GM19463 (cell line): Measurements from ENCODE around the gene BNC2.

ENCODE experiments used
- ATAC-seq: cut with Tn5 transposase; IDR thresholded peaks from one replicate; pipeline ENCODE4 v1.9.1; 2021; ENCODE audit warnings: mild to moderate bottlenecking, moderate library complexity; ENCODE audit not compliant: unreplicated experiment

The BNC2 gene

GRCh38 chr9:16642421-16643109, 227.9 kb downstream of the BNC2 start:
- no peak for ATAC-seq

DNA sequence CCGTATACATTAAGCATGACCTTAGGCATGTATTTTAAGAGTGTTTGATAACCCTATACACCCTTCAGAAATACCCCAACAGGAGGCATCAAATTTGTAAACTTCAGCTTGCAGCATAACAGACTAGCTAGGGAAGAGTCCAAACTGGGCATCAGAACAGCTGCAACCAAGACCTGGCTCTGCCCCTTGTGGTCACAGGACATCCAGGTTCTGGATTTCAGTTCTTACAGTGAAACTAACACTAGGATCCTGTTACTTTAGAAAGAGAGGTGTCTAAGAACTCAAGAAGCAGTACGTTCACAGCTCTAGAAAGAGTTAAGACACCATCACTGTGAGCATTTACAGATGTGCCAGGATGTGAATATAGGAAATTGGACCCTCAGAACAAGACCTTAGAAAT, 229.8 kb downstream of the BNC2 start:
- no peak for ATAC-seq

GRCh38 chr9:16639644-16640043, 230.8 kb downstream of the BNC2 start:
- ATAC-seq = no peak

DNA sequence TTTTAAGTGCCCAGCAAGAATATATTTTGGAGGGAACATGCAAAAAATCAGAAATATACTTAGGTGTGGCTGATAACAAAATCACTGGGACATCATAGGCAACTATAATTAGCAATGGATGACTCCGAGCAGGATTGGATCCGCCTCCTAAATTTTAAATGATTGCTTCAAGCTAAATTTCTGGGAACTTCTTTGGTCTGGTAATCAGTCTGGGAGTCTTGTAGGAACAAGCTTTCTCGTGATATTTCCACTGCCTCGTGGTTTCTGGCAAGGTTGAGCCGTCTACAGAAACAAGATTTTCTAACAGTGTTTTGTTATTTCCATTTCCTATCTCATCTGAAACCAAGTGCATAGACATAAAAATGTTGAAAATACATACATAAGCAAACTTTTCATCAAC, 232.6 kb downstream of the BNC2 start:
- no peak for ATAC-seq

- no peak for ATAC-seq
Observed at GRCh38 chr9:16637218-16637617, 233.3 kb downstream of the BNC2 start.

DNA sequence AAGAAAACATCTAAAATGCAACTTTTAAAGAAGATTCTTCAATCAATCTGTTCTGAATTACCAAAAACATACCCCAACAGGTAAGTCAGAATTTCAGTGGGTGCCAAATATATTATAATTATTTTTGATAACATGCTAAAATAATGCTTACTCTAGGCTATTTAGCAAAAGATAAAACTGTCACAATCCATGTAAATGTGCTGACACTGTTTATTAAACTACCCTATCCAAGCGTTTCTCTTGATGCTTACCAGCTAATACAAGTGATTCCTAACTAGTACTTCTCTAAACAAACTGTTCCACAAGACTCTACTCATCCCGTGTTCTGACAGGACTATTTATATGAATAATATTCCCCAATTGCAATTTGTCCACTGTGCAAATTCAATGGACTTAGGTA, 236.7 kb downstream of the BNC2 start:
- no peak for ATAC-seq

- no peak for ATAC-seq
Observed at GRCh38 chr9:16628413-16628812, 242.1 kb downstream of the BNC2 start.

DNA sequence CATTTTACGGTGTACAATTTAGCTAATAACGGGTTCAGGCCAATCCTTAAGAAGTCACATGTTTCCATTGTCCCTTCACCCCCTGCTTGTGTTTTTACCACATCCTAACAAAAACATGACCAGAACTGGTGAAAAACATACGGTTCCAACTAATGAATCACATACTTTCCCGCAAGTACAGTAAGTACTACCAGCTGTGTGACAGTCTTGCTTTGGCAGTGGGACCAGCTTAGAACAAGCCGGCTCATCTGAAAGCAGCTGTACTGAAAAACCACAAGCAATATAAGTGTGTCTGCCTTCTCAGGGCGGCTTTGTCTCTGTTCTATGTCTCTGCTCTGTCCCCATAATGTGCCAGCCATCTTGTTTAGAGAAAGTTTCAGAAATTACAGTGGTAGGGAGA, 242.5 kb downstream of the BNC2 start:
- no peak for ATAC-seq

DNA sequence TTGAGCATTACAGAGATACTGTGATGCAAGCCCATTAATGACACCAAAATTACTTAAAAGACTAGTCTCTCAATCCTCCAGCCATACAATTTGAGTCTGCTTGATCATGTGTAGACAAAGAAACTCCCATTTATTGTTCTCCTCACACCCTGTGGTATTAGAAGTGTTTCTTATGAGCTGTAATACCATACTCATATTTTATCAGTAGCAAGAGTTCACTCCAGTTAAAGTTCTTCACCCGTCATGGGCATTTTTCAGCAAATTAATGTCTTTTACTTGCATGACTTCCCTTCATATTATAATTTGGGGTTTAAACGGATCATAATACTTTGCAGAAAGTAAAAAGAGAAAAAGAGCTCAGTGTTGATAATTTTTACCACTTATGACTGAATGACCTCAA, 242.9 kb downstream of the BNC2 start:
- ATAC-seq = no peak

DNA sequence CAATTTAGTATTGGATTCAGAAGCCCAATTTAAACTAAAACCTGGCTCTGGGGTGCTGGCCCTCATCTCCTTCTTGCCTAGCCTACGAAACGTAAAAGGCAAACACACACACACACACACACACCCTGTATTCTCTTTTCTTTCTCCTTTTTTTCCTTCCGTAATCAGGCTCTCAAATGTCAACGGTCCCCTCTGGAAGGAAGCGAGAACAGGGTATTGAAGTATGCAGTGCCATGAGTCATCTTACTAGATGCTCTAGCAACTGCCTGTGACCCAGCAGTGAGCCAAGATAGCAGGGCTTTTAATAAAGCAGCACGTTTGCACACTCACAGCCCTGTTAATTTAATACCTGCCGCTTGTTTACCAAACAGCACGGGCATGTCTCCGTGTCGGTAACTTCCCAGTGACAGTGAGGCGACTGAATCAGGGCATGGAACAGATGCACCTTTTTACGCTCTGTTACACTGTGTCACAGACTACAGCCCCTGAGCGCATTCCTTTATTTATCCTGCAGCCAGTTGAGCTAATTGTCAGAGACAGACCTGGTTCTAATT, 243.8 kb downstream of the BNC2 start:
- ATAC-seq = no peak

DNA sequence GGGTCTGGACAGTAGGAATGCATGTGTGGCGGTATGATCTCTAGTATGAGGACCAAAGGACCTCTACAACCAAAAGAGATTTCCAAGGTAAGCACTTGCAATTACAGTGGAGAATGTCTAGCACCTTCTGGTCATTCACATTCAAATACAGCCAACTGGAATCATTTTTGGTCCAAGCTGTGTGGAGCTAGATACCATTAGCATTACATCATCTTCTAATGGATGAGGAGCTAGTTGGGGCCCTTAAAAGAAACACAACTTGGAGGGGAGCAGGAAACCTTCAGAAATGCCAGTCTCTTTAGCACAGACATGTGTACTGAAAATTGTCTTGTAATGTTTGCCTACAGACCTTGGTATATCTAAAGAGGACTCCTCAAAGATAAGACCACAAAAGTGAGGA, 244.7 kb downstream of the BNC2 start:
- no peak for ATAC-seq

GRCh38 chr9:16625161-16625631, 245.3 kb downstream of the BNC2 start:
- ATAC-seq = peak; percentile 39

DNA sequence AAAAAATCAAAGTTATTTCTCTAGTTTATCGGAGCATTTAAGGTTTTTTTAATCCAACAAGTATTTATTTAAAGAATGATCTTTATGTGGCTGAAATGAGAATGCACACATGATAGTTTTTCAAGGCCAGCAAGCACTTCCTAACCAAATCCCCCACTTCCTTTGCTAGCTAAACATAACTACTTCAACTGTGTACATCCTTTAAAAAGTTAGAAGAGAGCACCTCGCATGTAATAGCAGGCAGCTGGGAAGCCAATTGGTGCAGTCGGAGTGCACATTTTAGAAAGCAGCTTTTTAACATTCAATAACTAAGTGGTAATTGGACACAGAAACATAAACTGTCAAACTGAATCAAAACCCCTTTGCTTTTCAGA, 245.7 kb downstream of the BNC2 start:
- no peak for ATAC-seq

DNA sequence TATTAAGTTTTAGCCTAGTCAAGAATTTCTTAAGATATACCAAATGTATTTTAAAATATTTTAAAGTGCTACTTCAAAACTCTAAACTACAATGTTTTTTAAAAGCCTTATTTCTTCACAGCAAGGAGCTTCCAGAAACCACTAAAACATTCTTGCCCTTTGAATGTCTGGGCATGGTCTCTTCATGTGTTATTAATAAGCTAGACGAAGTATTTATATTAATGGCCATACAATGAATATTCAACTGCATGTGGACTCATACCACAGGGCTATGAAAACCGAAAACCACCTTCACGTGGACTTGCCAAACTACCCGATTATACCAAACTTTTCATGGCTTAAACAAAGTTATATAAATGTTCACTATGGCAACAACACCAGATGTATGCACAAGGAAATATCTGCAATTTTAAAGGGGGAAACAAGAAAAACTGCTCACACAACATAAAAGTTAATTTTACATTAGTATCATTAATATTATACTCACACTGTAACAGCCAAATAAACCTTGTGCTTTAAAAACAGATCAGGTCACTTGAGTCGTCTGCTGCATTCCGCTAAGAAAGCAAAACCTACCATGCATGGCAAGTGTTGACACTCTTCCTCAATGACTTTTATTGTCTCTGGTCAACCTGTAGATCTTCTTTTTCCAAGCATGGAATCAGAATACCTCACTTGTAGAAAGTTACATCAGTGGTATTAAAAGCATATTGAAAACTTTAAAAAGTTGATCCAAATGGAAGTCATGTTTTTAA, 246.3 kb downstream of the BNC2 start:
- no peak for ATAC-seq

- no peak for ATAC-seq
Observed at GRCh38 chr9:16622541-16622940, 247.9 kb downstream of the BNC2 start.

- ATAC-seq = peak; percentile 52
Observed at GRCh38 chr9:16619914-16620520, 250.5 kb downstream of the BNC2 start.

DNA sequence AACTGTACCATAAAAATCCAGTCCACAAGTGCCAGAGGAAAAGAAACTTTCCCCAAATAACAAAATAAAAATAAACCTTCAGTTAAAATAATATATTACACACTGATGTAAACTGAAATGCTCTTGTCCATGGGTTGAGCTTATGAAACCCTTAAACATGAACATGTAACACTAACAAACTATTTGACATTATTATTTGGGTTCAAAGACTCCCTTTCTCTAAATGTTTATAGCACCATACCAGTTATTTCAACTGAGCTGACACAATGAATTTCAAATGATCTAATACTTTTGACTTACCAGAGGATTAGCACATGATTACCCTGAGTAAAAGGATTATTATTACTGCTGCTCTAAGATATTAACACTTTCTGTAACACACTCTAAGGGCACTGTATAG, 251.1 kb downstream of the BNC2 start:
- ATAC-seq = peak; percentile 23

DNA sequence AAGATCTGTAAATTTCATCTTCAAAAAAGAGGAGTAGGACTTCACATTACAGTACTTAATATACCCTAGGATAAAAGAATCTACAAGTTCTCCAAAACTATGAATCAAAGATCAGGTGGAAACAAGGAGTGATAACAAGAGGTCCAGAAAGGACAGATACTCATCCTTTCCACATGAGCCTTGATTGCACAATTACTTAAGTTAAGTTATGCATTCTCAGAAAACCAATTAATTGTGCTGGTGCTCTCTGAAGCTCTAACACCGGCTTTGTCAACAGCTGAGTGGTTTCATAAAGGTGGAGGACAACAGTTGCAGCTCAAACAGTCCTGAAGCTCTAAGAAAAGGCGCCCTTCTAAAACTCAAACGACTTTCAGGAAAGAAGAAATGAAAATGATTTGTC, 251.9 kb downstream of the BNC2 start:
- no peak for ATAC-seq

- ATAC-seq = no peak
Observed at GRCh38 chr9:16616686-16617085, 253.8 kb downstream of the BNC2 start.

- no peak for ATAC-seq
Observed at GRCh38 chr9:16615451-16615850, 255.0 kb downstream of the BNC2 start.

- ATAC-seq = no peak
Observed at GRCh38 chr9:16613605-16614004, 256.9 kb downstream of the BNC2 start.

GRCh38 chr9:16613051-16613450, 257.4 kb downstream of the BNC2 start:
- ATAC-seq = no peak
